HG03457 (cell line): Measurements from ENCODE around the gene C17orf75.

Experiments used
- ATAC-seq: cut with Tn5 transposase; IDR thresholded peaks from one replicate; pipeline ENCODE4 v1.9.1; 2021; ENCODE audit warnings: moderate number of reproducible peaks; ENCODE audit not compliant: unreplicated experiment

C17orf75 gene

GRCh38 chr17:32307658-32308057, 34.3 kb downstream of the C17orf75 start:
- ATAC-seq: no peak

DNA sequence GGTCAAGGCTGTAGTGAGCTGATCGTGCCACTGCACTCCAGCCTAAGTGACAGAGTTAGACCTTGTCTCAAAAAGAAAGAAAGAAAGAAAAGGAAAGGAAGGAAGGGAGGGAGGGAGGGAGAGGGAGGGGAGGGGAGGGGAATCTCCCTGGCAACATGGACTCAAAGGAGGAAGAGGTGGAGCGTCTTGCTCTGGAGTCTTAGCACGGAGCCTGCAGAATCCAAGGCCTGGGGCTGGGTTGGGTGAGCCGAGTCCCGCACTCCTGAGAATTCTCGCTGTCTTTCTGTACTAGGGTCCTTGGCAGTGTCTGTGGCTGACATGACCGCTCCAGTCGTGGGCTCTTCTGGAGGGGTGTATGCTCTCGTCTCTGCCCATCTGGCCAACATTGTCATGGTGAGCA, 36.9 kb downstream of the C17orf75 start:
- ATAC-seq: no peak

GRCh38 chr17:32303781-32304288, 38.1 kb downstream of the C17orf75 start:
- ATAC-seq: no peak

DNA sequence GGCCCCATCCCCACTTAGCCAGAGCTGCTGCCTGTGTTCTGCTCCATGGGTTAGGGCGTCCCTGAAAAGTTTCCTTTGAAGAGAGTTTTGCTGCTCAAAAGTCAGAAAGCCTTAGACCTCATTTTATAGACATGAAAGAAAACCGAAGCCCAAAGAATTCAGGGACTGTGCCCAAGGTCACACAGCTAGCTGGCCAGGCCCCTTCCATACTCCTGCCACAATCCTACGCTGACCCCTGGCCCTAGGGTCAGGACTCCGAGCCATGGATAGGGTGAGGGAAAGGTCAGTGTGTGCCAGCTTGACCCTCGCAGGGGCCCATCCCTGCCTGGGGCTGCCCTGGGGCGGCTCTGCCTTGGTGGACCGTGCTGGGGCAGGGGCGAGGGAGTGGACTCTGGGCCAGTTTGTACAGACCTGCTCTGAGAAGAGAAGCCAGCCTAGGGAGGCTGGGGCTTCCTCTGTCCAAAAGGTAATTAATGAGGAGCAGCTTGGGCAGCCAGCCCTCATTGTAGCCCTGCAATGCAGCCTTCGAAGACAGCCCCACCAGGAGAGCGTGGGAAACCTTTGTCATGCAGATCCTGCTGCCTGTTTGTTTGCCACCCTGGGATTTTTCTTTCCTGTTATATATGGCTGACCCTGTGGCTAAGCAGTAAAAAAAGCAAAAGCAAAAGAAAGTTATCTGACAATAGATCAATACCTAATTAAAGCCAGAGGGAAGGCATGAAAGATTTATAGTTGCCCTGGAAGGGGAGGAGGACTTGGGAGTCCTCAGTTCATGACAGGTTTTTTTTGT, 38.9 kb downstream of the C17orf75 start:
- no peak for ATAC-seq

GRCh38 chr17:32302037-32302436, 39.9 kb downstream of the C17orf75 start:
- no peak for ATAC-seq

GRCh38 chr17:32299580-32300164, 42.3 kb downstream of the C17orf75 start:
- no peak for ATAC-seq

GRCh38 chr17:32298721-32299579, 43.0 kb downstream of the C17orf75 start:
- ATAC-seq: no peak

DNA sequence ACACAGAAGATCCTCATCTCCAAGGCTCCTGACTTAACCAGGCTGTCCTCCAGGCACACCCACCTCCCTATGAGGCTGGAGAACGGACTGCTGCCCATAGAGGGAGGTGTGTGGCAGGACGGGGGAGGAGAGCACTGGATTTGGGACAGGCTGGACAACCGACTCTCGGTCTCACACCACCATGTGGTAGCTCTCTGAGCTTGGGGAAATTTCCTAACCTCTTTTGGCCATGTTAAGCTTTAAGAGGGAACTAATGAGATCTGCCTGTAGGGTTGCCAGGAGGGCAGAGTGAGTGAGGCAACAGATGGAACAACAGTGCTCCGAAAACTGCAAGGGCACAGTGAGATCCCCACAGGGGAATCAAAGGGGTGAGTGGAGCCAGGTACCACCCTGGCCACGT, 43.7 kb downstream of the C17orf75 start:
- no peak for ATAC-seq

- ATAC-seq: no peak
Measured at GRCh38 chr17:32297860-32298259, 44.1 kb downstream of the C17orf75 start.

DNA sequence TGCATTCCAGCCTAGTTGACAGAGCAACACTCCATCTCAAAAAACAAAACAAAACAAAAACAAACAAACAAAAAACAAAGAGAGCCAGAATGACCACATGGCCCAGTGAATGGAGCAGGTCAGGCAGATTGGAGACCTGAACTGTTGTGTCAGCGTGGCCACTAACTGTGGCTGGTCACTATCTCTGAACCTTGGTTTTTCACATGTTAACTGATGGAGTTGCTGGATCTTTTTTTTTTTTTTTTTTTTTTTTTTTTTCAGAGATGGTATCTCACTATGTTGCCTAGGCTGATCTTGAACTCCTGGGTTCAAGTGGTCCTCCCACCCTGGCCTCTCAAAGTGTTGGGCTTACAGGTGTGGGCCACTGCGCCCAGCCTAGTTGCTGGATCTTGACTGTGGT, 44.5 kb downstream of the C17orf75 start:
- no peak for ATAC-seq

DNA sequence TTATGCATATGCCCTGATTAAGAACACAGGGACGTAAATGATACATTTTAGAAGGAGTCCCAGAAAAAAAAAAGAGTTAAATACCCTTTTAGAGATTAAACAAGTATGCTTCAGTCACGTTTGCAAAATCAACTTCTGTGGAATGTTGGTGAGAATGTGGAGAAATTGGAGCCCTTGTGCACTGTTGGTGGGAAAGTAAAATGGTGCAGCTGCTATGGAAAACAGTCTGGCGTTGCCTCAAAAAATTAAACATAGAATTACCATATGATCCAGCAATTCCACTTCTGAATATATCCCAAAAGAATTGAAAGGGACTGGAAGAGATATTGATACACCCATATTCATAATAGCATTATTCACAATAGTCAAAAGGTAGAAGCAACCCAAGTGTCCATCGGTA, 49.9 kb downstream of the C17orf75 start:
- ATAC-seq: no peak

- ATAC-seq: no peak
Measured at GRCh38 chr17:32289471-32290070, 52.4 kb downstream of the C17orf75 start.

DNA sequence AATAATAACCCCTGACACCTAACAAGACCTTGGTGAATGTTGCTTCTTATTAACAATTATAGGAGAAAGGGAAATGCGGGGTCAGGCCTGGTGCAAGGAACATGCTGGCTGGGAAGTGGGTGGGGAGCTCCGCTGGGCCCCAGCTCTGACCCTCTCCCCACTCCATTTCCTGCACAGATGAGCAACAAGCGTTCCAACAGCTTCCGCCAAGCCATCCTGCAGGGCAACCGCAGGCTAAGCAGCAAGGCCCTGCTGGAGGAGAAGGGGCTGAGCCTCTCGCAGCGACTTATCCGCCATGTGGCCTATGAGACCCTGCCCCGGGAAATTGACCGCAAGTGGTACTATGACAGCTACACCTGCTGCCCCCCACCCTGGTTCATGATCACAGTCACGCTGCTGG, 53.4 kb downstream of the C17orf75 start:
- no peak for ATAC-seq

DNA sequence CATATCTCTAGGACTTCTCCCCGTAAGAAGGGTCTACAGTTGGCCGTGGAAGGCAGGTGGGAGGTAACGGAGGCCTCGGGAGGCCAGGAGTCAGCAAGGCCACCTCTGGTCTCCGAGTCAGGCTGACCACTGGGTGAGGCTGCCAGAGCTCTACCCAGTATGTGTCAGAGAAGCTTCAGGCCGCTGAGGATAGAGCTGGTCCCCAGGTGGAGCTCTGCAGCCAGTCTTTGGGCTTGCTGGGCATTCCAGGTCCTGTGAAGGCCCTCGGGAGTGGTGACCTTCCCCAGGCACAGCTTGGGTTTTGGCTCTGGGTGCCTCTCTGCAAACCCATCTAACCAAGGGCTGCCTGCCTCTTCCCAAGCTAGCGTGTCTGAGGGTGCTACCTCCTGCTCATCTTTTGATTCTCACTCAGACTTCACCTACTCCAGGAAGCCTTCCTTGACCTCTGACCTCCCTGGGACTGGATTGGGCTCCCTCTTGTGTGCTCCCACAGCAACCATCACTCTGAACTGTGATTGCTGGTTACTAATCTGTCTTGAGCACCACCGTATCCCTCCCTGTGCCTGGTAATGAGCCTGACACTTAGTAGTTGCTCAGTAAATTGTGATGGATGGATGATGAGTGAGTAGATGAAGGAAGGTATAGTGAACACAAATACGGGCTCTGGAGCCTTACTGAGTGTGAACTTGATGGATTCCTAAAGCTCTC, 54.0 kb downstream of the C17orf75 start:
- ATAC-seq: no peak

- no peak for ATAC-seq
Measured at GRCh38 chr17:32286518-32286900, 55.5 kb downstream of the C17orf75 start.

GRCh38 chr17:32285746-32286517, 56.0 kb downstream of the C17orf75 start:
- ATAC-seq: no peak

DNA sequence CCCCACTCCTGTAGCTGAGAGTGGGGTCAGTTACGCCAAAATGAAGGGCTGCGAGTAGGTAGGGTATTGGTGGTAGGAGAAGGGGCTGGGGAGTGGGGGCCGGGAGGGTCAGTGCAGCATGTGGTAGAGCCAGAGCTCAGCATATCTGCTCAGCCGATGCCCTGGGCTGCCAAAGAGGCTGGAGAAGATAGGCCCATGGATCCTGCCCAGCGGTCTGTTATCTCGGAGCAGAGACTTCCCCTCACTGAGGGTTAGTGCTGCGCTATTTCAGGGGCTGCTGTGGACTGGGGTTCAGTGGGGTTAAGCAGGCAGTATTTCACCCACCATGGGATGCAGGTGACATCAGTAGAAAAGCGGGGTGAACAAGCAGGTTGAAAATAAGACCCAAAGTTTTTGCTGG, 56.7 kb downstream of the C17orf75 start:
- ATAC-seq: no peak

DNA sequence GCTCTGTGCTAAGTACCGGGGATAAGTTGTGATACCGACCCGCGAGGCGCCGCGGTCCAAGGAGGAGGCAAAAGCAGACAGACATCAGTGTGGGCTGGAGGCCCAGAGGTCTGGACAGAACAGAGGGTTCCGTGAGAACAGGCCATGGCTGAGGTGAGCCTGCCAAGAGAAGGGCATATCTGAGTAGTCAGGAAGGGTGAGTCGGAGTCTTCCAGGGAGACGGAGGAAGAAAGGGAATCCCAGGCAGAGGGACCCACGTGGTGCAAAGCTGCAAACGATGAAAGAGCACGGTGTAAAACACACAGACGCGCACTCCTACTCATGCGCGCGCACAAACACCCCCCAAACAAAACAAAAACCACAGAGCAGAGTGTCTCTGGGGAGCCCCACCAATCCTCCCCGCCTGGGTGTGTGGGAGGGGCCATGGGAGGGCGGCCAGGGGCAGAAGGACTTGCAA, 58.2 kb downstream of the C17orf75 start:
- no peak for ATAC-seq

GRCh38 chr17:32281011-32281451, 60.9 kb downstream of the C17orf75 start:
- ATAC-seq: no peak
